Peyer's patch (tissue), 4 donors: ENCODE data around the gene KLKB1. TPM values are rescaled to one million over a fixed set of nuclear protein-coding genes. Genes with fewer than 3 reads are reported as not detected.

Source experiments
- DNase-seq, 3 donors: peaks; one replicate each; pipeline ENCODE4 v3.0.0-alpha.2; 2017 to 2019
- H3K27ac ChIP-seq, 4 donors: fragments of 200-600 bp; sonication (generic); one replicate each; pipeline ENCODE4 v1.5.1; 2016 to 2019
- H3K27me3 ChIP-seq, 2 donors: fragments of 200-600 bp; sonication (generic); one replicate each; pipeline ENCODE4 v1.5.1; 2019
- H3K36me3 ChIP-seq, 3 donors: fragments of 200-600 bp; sonication (generic); one replicate each; pipeline ENCODE4 v1.5.1; 2016 to 2019
- H3K4me1 ChIP-seq, 4 donors: fragments of 200-600 bp; sonication (generic); one replicate each; pipeline ENCODE4 v1.5.1; 2016 to 2019
- H3K4me3 ChIP-seq, 4 donors: fragments of 200-600 bp; sonication (generic); 1 replicate in 3 of 4; 2 replicates in 1 of 4; pipeline ENCODE4 v1.5.1; 2016 to 2019; ENCODE audit warnings: mild to moderate bottlenecking in 1 of 4
- H3K9me3 ChIP-seq, 4 donors: fragments of 200-600 bp; sonication (generic); one replicate each; pipeline ENCODE4 v1.5.1; 2016 to 2019; ENCODE audit warnings: mild to moderate bottlenecking in 1 of 4
- POLR2A ChIP-seq, 2 donors: fragments of 450-650 bp; IDR thresholded peaks; one replicate each; pipeline ENCODE4 v1.5.1; 2017; ENCODE audit warnings: antibody characterized with exemption in 2 of 2, mild to moderate bottlenecking in 2 of 2, moderate library complexity in 2 of 2
- total RNA-seq, 4 donors: library from RNA; depleted of rRNA; stranded (reverse); fragments of >200 nt; gene quantifications; one replicate each; pipeline ENCODE4 v1.1.0, GENCODE V29; 2016
- TF ChIP-seq, protein P1 (sequence below), 6 experiments: fragments of 450-650 bp in 4 of 6; fragments of 200-600 bp in 2 of 6; sonication (generic) in 1 of 6; IDR thresholded peaks; one replicate each; pipeline ENCODE4 v1.5.1; 2017 to 2019; ENCODE audit warnings: antibody characterized with exemption in 6 of 6, mild to moderate bottlenecking in 3 of 6, moderate library complexity in 1 of 6

The KLKB1 gene
- total RNA-seq, 4 donors from 2014 or later, result 4.5 to 8.6 (median 7.5) TPM; not detected in 1

DNA sequence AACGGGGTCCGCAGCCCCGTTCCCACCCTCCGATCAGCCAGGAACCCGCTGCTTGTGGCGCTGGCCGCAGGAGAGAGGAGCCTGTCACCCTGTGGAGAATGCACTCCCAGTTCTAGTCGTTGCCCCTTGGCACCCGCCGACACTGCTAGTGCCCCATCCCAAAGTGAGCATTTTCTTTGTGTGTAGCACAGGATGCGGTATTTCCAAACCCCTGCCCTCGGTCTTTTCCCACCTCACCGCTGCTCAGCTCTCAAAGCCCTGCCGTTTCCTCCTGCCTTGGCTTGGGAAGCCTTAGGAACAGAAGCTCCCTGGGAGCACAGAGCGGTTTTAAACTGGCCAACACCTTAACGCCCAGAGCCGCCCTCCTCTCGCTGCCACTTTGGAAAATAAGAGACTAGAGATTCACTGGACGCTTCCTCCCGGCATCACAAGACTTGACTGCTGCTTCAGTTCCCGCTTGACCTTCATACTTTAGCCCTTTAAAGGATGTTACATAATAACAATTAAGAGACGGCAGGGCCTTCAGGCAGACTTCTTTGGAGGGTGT, 35.2 kb upstream of the KLKB1 start:
- Histone ChIP-seq H3K4me1 (peaks cover 0 to 22% (median 0%) of the 10 kb centered on the region in 4 donors), H3K36me3 (peaks cover 0 to 15% (median 0%) of the 10 kb centered on the region in 3 donors), H3K4me3 (peak overlapping the region; percentile 77 to 92 (median 82)), H3K27me3 (no peaks in the 10 kb centered on the region), H3K27ac (peak overlapping the region; percentile 85 to 99 (median 96)), H3K9me3 (no peaks in the 10 kb centered on the region)
- peak; percentile 35 to 73 (median 72) for DNase-seq
- TF ChIP-seq, protein P1, sequence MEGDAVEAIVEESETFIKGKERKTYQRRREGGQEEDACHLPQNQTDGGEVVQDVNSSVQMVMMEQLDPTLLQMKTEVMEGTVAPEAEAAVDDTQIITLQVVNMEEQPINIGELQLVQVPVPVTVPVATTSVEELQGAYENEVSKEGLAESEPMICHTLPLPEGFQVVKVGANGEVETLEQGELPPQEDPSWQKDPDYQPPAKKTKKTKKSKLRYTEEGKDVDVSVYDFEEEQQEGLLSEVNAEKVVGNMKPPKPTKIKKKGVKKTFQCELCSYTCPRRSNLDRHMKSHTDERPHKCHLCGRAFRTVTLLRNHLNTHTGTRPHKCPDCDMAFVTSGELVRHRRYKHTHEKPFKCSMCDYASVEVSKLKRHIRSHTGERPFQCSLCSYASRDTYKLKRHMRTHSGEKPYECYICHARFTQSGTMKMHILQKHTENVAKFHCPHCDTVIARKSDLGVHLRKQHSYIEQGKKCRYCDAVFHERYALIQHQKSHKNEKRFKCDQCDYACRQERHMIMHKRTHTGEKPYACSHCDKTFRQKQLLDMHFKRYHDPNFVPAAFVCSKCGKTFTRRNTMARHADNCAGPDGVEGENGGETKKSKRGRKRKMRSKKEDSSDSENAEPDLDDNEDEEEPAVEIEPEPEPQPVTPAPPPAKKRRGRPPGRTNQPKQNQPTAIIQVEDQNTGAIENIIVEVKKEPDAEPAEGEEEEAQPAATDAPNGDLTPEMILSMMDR (IDR thresholded peaks at IDR 0.05), result no peak
- TF ChIP-seq POLR2A (IDR thresholded peaks at IDR 0.05), result peak; percentile 59 to 66

DNA sequence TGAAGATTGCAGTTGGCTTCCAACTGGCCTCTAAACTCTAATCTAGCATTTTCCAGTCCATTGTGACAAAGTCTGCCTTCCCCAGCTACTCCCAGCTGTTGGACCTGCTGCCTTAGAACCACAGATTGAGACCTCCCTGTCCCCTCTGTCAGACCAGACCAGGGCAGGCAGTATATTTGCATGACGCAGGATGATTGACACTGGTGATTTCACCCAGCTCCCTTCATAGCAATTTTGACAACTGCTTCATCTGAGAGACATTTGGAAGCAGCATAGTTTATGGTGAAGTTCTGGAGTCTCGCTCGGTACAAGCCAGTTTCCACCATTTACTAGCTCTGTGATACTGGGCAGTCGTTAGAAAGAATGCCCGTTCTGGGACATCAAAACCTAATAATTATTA, 33.5 kb upstream of the KLKB1 start:
- no peak for TF ChIP-seq POLR2A (IDR thresholded peaks at IDR 0.05)
- TF ChIP-seq, protein P1 (IDR thresholded peaks at IDR 0.05), result no peak
- no peak overlapping the region for H3K27ac ChIP-seq

DNA sequence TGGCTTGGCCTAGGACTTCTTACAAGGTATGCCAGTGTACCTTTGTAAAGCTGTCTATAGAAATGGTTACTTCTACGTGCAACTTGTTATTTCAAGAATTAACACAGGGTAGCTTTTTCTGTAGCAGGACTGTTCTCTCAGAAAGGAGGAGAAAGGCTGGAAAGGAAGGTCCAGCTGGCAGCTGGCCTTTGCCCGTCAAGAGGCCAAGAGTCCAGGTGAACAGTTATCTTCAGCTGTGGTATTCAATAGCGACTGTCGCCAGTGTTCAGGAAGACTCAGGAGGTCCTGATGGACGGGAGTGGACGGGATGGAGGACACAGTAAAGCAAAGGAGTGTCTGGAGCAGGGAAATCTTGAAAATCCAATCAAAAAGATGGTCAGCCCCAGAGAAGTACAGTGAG, 31.2 kb upstream of the KLKB1 start:
- Histone ChIP-seq H3K9me3 (no peaks in the 10 kb centered on the region), H3K27me3 (no peaks in the 10 kb centered on the region)

More for the DNA sequence above, 33.5 kb upstream of the KLKB1 start:
- Histone ChIP-seq H3K36me3 (peaks cover 0 to 22% (median 0%) of the 10 kb centered on the region in 3 donors), H3K27me3 (no peaks in the 10 kb centered on the region), H3K4me1 (peaks cover 0 to 22% (median 0%) of the 10 kb centered on the region in 4 donors), H3K9me3 (no peaks in the 10 kb centered on the region), H3K4me3 (no peak overlapping the region)
- no peak for DNase-seq

DNA sequence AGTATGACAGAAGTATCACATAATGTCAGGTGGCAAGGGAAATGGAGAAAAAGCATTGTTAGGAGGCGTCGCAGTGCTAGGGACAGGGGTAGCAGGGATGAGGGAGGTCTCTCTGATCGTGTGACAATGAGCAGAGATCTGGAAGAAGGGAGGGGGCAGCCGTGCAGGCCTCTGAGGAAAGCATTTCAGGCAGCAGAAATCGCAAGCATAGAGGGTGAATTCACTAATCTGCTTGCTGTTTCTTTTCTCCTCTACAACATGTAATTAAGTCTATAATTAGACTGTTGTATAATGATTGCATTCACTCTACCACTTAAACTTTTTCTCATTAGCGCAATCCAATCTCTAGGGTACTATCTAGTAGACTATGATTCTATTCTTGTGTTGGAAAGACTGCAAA, 26.8 kb upstream of the KLKB1 start:
- TF ChIP-seq, protein P1 (IDR thresholded peaks at IDR 0.05), result no peak
- no peak for TF ChIP-seq POLR2A (IDR thresholded peaks at IDR 0.05)
- Histone ChIP-seq H3K27me3 (no peaks in the 10 kb centered on the region), H3K4me3 (no peak overlapping the region), H3K27ac (no peak overlapping the region), H3K36me3 (peaks cover 0 to 12% (median 0%) of the 10 kb centered on the region in 3 donors), H3K9me3 (no peaks in the 10 kb centered on the region), H3K4me1 (no peaks in the 10 kb centered on the region)
- DNase-seq, result no peak

More for the DNA sequence above, 31.2 kb upstream of the KLKB1 start:
- Histone ChIP-seq H3K4me1 (peaks cover 0 to 7% (median 0%) of the 10 kb centered on the region in 4 donors), H3K4me3 (no peak overlapping the region), H3K27ac (no peak overlapping the region), H3K36me3 (peaks cover 0 to 22% (median 0%) of the 10 kb centered on the region in 3 donors)
- DNase-seq, result no peak
- TF ChIP-seq, protein P1 (IDR thresholded peaks at IDR 0.05), result no peak
- no peak for TF ChIP-seq POLR2A (IDR thresholded peaks at IDR 0.05)

DNA sequence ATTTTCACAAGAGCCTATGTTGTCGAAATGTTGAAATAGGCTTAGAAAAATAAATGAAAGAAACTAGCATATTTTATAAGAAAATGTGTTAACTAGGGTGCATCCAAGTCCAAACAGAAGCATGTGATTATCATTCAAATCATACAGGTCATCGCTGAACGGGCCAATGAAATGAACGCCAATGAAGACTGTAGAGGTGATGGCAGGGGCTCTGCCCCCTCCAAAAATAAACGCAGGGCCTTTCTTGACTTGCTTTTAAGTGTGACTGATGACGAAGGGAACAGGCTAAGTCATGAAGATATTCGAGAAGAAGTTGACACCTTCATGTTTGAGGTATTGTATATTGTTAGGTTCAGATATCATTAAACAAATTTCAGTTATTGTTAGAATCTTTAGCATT, 26.3 kb upstream of the KLKB1 start:
- H3K4me1 ChIP-seq, result no peaks in the 10 kb centered on the region
- H3K9me3 ChIP-seq, result no peaks in the 10 kb centered on the region
- TF ChIP-seq, protein P1 (IDR thresholded peaks at IDR 0.05), result no peak
- no peak for TF ChIP-seq POLR2A (IDR thresholded peaks at IDR 0.05)
- peaks cover 0 to 11% (median 0%) of the 10 kb centered on the region in 3 donors for H3K36me3 ChIP-seq
- no peak overlapping the region for H3K27ac ChIP-seq
- no peak overlapping the region for H3K4me3 ChIP-seq
- no peaks in the 10 kb centered on the region for H3K27me3 ChIP-seq
- DNase-seq, result no peak
